Right lobe of liver (tissue), 4 donors: ENCODE measurements around the gene PSIP1.

ENCODE experiments used
- POLR2A ChIP-seq: fragments of 450-650 bp; IDR thresholded peaks from one replicate; pipeline ENCODE4 v1.6.1; 2017; ENCODE audit warnings: antibody characterized with exemption, mild to moderate bottlenecking
- TF ChIP-seq, protein P1 (sequence below), 4 donors: fragments of 200-600 bp in 3 of 4; fragments of 450-650 bp in 1 of 4; IDR thresholded peaks; one replicate each; pipeline versions ENCODE4 v1.5.1 to v1.8.0; 2016 to 2022; ENCODE audit warnings: antibody characterized with exemption in 4 of 4, mild to moderate bottlenecking in 2 of 4
- donor health status: DM: no; HTN: no; CAD: no.
- donor health status: DM: no; HTN: no; CAD: no.
- donor health status: DM: no; HTN: yes; CAD: no.

DNA sequence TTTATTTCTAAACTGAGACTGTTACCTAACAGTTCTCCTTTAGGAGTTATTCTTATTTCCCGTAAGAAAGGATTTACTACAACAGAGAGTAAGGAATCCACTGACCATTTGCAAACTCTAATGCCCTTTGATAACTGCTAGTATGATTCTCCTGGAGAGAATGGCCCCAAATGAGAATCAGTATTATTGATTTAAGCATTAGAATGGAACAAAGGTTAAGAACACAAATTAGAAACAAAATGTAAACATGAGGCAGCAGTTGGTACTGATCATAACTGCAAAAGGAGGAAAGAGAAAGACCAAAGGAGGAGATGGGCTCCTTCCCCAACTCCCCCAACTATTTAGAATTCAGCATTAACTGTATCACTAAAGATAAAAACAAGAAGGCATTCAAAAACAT, 30.7 kb downstream of the PSIP1 start:
- no peak for TF ChIP-seq POLR2A
- TF ChIP-seq, protein P1, sequence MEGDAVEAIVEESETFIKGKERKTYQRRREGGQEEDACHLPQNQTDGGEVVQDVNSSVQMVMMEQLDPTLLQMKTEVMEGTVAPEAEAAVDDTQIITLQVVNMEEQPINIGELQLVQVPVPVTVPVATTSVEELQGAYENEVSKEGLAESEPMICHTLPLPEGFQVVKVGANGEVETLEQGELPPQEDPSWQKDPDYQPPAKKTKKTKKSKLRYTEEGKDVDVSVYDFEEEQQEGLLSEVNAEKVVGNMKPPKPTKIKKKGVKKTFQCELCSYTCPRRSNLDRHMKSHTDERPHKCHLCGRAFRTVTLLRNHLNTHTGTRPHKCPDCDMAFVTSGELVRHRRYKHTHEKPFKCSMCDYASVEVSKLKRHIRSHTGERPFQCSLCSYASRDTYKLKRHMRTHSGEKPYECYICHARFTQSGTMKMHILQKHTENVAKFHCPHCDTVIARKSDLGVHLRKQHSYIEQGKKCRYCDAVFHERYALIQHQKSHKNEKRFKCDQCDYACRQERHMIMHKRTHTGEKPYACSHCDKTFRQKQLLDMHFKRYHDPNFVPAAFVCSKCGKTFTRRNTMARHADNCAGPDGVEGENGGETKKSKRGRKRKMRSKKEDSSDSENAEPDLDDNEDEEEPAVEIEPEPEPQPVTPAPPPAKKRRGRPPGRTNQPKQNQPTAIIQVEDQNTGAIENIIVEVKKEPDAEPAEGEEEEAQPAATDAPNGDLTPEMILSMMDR (IDR thresholded peaks at IDR 0.05): no peak
